ENCODE data around the gene CAMTA1.

The CAMTA1 gene

GRCh38 chr1:7006996-7007871 is 222.0 kb downstream of the CAMTA1 start:
- no peak for DNase-seq (ENCODE audit: low spot score)

GRCh38 chr1:7007902-7008301 is 222.6 kb downstream of the CAMTA1 start:
- DNase-seq (ENCODE audit: low spot score): no peak

- DNase-seq (ENCODE audit: low spot score): no peak
These were observed 223.1 kb downstream of the CAMTA1 start for GRCh38 chr1:7008331-7008730.

- no peak for DNase-seq (ENCODE audit: low spot score)
These were observed 223.9 kb downstream of the CAMTA1 start for GRCh38 chr1:7008975-7009740.

- DNase-seq (ENCODE audit: low spot score): no peak
These were observed 224.7 kb downstream of the CAMTA1 start for GRCh38 chr1:7009741-7010525.

- DNase-seq (ENCODE audit: low spot score): no peak
These were observed 225.4 kb downstream of the CAMTA1 start for GRCh38 chr1:7010534-7011200.

- DNase-seq (ENCODE audit: low spot score): no peak
These were observed 226.6 kb downstream of the CAMTA1 start for GRCh38 chr1:7011826-7012225.

GRCh38 chr1:7012461-7012924 is 227.2 kb downstream of the CAMTA1 start:
- DNase-seq (ENCODE audit: low spot score): no peak

GRCh38 chr1:7013833-7014639 is 228.8 kb downstream of the CAMTA1 start:
- no peak for DNase-seq (ENCODE audit: low spot score)

- no peak for DNase-seq (ENCODE audit: low spot score)
These were observed 229.3 kb downstream of the CAMTA1 start for GRCh38 chr1:7014640-7014930.

- no peak for DNase-seq (ENCODE audit: low spot score)
These were observed 229.8 kb downstream of the CAMTA1 start for GRCh38 chr1:7015022-7015421.

- no peak for DNase-seq (ENCODE audit: low spot score)
These were observed 233.1 kb downstream of the CAMTA1 start for GRCh38 chr1:7018351-7018750.

- no peak for DNase-seq (ENCODE audit: low spot score)
These were observed 233.6 kb downstream of the CAMTA1 start for GRCh38 chr1:7018826-7019225.

GRCh38 chr1:7019510-7019909 is 234.3 kb downstream of the CAMTA1 start:
- DNase-seq (ENCODE audit: low spot score): no peak

- no peak for DNase-seq (ENCODE audit: low spot score)
These were observed 236.8 kb downstream of the CAMTA1 start for GRCh38 chr1:7022058-7022457.

GRCh38 chr1:7025013-7025412 is 239.8 kb downstream of the CAMTA1 start:
- DNase-seq (ENCODE audit: low spot score): no peak

- no peak for DNase-seq (ENCODE audit: low spot score)
These were observed 240.9 kb downstream of the CAMTA1 start for GRCh38 chr1:7026169-7026568.

- no peak for DNase-seq (ENCODE audit: low spot score)
These were observed 247.7 kb downstream of the CAMTA1 start for GRCh38 chr1:7032992-7033391.

- no peak for DNase-seq (ENCODE audit: low spot score)
These were observed 251.1 kb downstream of the CAMTA1 start for GRCh38 chr1:7036386-7036785.

GRCh38 chr1:7039590-7040220 is 254.5 kb downstream of the CAMTA1 start:
- no peak for DNase-seq (ENCODE audit: low spot score)
